ENCODE data around the gene RYR2.

Gene RYR2

DNA sequence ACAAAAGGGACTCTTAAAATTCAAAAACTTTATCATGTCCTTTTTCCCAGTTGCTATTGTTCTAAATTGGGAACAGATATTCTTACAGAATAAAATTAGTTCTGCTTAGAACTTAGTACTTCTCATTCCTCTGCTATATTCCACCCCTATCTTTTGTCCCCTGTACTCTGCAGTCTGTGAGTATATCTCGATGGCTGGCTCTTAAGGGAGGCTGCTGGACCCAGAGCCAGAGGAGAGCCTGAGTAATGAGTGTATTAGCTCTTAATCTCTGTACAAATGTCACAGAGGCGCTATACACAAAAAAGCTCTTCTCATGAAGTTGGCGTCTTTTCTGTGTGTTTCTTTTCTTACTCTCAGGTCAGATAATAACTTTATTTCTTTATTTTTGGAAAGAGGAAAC lies 425.3 kb downstream of the RYR2 start:
- no peak for DNase-seq (ENCODE audit: low read depth)

- no peak for DNase-seq (ENCODE audit: low read depth)
Measured at GRCh38 chr1:237470712-237471338, 428.8 kb downstream of the RYR2 start.

GRCh38 chr1:237471377-237471776 lies 429.4 kb downstream of the RYR2 start:
- DNase-seq (ENCODE audit: low read depth): no peak

DNA sequence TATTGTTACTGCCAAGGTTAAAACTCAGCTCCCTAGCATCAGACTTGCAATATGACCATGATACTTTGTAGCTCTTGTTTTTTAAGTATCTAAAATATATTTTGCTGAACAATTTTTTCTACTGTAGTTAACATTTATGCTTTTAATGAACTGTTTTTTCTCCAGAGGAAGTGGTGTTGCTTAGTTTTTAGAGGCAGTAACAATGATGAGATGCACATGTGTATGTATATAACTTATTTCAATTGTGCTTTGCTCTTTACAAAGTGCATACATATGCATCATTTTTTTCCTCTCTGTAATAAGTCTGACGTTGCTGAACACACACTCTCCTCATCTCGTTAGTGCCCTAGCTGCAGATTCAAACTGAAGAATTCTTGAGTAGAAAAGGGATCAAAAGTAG lies 430.0 kb downstream of the RYR2 start:
- DNase-seq (ENCODE audit: low read depth): no peak

GRCh38 chr1:237473854-237474253 lies 431.9 kb downstream of the RYR2 start:
- DNase-seq (ENCODE audit: low read depth): no peak

DNA sequence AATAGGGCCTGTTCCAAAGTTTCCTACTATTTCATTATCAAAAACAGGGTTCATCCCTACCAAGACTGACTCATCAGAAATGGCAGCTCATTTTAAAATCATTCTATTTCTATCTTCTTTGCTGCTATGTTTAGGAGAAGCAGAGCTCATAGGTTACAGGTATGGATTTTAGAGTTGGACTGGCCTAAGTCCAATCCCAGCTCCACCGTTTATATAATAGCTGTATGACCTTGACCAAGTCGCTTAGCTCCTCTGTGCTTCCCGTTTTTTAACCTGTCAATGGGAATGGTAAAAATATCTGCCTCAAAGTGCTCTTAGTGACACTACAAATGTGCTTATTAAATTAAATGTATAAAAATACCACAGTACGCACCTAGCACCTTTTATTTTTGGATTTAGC lies 436.1 kb downstream of the RYR2 start:
- DNase-seq (ENCODE audit: low read depth): no peak

DNA sequence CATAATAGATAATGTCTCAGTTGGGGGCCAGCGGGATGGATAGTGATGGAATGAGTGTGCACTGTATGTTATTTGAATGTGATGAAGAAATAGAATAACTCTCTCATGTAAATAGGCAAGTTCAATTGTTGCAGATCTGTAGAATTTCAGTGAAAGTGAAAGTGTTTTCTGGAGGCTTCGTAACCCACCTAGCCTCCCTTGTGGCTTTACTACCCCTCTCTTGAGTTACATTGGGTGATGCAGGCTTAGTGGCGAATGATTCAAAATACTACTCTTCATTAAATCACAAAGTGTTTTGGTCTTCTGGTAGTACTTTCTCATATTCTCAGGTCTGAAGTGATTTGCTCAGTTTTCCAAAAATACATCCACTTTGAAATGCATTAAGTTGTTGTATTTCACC lies 436.9 kb downstream of the RYR2 start:
- DNase-seq (ENCODE audit: low read depth): no peak

GRCh38 chr1:237482777-237483176 lies 440.8 kb downstream of the RYR2 start:
- no peak for DNase-seq (ENCODE audit: low read depth)

DNA sequence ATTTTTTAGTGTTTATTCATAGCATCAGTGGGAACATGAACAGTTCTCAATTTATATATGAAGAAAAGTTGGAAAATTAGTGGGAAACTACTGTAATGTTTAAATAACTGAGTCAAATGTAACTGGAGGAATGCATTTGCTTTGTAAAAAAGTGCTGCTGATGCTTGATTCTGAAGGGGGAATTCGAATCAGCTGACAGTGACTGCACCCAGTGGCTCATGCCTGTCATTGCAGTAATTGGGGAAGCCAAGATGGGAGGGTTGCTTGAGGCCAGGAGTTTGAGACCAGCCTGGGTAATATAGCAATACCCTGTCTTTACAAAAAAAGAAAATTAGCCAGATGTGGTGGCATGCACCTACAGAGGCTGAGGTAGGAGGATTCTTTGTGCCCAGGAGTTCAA lies 450.4 kb downstream of the RYR2 start:
- no peak for DNase-seq (ENCODE audit: low read depth)

DNA sequence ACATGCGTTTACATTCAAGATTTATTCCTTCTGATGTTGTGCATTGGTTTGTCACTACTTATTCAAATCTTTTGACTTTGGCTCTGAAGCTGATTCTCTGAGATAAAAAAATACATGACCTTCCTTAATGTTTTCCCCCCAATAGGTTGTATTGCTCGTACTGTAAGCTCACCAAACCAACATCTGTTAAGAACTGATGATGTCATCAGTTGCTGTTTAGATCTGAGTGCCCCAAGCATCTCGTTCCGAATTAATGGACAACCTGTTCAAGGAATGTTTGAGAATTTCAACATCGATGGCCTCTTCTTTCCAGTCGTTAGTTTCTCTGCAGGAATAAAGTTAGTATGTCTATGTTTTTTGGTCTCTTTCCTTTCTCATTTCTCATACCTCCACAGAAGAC lies 458.6 kb downstream of the RYR2 start:
- no peak for DNase-seq (ENCODE audit: low read depth)

GRCh38 chr1:237503292-237503691 lies 461.3 kb downstream of the RYR2 start:
- no peak for DNase-seq (ENCODE audit: low read depth)

DNA sequence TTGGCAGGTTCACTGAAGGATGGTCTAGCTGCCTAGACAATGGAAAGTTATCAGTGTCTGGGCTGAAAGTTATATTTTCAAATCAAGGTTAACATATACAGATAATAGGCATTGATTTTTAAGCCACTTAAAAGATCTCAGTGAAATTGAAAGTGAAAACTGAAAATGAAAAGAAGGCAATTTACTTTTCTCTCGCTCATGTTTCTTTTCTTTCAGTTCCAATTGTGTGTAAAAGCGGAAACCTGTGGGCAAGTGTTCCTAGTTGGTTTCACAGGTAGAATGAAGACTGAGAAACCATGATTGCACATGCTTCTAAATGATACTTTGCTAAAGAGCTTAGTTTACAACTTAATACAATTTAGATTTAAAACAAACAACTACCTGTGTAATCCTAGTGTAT lies 465.0 kb downstream of the RYR2 start:
- no peak for DNase-seq (ENCODE audit: low read depth)

DNA sequence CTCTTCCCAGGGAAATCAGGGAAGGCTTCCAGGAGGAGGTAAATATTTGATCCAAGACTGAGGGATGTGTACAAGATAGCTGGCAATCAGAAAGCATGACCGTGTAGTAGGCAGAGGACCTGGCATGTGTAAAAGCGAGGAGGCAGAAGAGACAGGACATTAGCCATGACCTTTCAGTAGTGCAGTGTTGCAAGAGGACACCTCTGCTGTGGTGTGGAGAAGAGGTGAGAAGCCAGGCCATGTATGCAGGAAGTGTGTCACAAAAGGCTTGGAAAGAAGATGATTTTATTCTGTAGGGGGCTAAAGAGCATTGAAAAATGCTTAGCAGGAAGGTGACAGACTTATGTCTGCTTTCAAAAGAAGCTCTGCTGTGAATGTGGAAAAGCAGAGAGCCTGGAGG lies 467.8 kb downstream of the RYR2 start:
- no peak for DNase-seq (ENCODE audit: low read depth)

GRCh38 chr1:237525102-237525501 lies 483.1 kb downstream of the RYR2 start:
- no peak for DNase-seq (ENCODE audit: low read depth)

- DNase-seq (ENCODE audit: low read depth): no peak
Measured at GRCh38 chr1:237527761-237528160, 485.8 kb downstream of the RYR2 start.

DNA sequence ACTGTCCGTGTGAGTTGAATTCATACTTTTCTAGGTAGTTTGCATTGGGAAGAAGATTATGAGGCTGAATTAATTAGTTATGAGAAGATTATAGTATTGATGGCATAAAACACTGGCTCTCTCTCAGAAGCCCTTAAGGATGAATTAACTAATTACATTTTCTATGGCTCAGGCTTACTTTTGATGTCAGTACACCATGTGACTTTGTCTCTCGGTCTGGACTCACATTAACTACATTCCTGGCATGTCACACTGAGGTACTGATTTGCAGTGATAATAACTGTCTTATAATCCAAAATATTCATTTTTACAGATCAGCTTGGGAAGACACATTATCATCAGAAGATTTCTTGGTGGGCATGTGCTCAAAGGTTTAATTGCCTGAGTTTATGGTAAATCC lies 486.6 kb downstream of the RYR2 start:
- DNase-seq (ENCODE audit: low read depth): no peak

DNA sequence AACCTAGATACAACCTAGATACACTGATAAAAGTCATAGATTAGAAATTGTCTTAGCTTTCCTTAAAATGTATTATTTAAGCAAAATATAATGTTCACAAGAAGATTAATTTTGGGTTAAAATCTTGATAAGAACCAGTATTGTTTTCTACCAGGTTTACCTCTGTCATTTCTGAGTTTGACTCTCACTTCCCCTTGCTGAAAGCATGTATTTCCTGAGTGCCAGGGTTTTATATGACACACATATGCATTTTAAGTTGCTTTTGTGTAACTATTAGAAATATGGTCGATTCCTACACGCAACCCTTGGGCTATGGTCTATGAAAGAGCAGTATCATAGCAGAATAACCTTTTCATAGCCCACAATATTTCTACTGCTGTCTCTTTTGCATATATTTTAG lies 497.1 kb downstream of the RYR2 start:
- DNase-seq (ENCODE audit: low read depth): no peak

DNA sequence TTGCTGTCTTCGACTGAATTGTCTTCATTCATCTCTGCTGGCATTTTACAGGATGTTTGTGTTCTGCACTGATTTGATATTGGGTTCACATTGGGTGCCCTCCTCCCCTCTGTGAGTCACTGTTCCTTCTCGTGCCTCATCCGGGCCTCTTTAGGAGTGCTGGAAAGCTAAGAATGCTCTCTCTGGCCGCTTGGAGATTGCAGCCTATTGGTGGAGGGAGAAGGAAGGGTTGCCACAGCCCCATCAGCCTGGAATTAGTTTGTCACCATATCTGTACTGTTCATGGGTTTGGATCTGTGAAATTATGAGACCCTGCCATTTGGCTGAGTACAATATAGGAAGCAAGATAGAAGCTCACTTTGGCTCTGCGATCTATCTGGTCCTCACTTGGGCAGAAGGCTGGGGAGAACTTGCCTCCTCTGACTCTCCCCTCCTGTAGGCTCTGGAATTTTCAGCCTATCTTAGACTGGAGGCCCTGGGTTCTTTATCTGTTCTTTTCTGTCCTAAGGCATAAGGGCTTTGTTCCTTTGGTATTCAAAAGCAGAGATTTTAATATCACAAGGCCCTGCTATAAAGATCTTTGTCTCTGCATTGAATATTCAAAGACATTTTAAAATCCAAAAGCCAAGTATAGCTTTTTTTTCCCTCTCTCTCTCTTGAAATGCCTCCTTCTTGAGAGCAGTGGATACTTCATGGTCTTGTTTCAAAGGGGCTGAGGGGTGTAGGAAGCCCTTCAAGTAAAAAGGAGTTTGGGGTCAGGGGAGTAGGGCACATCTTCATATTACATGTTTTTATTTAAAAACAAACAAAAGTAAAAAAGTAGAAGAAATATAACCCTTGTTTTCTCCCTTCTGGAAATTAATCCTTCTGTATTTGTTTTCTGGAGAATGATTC lies 500.8 kb downstream of the RYR2 start:
- DNase-seq (ENCODE audit: low read depth): no peak

GRCh38 chr1:237553078-237553477 lies 511.1 kb downstream of the RYR2 start:
- DNase-seq (ENCODE audit: low read depth): no peak

- DNase-seq (ENCODE audit: low read depth): no peak
Measured at GRCh38 chr1:237556911-237557310, 514.9 kb downstream of the RYR2 start.

GRCh38 chr1:237562242-237562823 lies 520.3 kb downstream of the RYR2 start:
- peak; percentile 35 for DNase-seq (ENCODE audit: low read depth)

DNA sequence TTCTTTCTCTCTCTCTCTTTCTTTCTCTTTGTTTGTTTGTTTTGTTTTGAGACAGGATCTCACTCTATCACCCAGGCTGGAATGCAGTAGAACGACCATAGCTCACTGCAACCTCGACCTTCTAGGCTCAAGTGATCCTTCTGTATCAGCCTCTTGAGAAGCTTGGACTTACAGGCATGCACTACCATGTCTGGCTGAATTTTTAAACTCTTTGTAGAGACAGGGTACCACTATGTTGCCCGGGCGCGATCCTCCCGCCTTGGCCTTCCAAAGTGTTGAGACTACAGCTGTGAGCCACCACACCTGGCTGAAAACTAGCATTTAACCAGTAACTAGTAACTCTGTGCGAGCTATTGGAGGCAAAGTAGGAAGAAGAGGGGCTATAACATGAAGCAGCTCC lies 523.3 kb downstream of the RYR2 start:
- no peak for DNase-seq (ENCODE audit: low read depth)

DNA sequence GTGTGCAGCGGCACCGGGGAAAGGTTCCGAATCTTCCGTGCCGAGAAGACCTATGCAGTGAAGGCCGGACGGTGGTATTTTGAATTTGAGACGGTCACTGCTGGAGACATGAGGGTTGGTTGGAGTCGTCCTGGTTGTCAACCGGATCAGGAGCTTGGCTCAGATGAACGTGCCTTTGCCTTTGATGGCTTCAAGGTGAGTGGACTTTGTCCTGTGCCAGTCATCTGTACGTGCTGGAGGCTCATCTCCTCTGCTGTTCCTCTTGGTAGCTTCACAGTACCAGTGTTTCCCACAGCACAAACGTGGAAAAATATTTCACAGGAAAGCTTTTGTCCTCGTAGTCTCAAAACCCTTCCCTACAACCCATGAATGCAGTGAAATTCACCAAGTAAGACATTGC lies 524.6 kb downstream of the RYR2 start:
- no peak for DNase-seq (ENCODE audit: low read depth)
